ENCODE measurements around the gene FOXN1. TPM values are rescaled to one million over a fixed set of nuclear protein-coding genes. Genes with fewer than 3 reads are reported as not detected.

Gene FOXN1
- total and polyA plus RNA-seq, 4 donors, result not detected

DNA sequence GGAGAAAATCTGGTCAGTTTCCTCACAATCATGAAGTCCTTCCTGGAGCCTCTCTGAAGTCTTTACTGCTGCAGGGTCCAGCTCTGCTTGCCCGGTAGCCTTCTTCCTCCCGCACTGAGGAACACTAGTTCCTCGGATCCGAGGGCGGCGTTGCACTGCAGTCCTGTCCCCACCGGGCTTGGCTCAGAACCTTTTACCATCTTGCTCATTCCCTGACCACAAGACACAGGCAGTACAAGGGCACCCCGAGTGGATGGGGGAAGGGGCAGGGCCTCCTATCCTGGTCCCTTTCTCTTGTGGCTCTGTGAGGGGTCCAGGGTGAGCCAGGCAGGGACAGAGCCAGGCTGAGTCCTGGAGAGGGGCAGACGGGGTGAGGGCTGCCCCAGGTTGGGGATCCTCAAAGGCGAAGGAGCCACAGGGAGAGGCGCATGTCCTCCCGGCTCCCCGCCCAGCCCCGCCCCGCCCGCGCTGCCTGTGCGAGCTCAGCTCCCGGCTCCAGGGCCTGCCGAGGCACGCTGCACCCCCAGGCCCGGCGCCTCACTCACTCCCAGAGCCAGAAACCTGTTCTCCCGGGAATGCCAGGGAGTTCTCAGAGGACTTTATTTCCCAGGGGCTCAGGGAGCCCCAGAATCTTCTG lies 1.5 kb downstream of the FOXN1 start:
- no peak for DNase-seq (ENCODE audit: low spot score)
- Histone ChIP-seq H3K9me3 (ENCODE audit: control insufficient read depth in 4 of 4, low read length in 3 of 4) (no peaks in the 10 kb centered on the region), H3K36me3 (ENCODE audit: control insufficient read depth in 4 of 4, insufficient read depth in 3 of 4, low read depth in 1 of 4, low read length in 3 of 4) (no peaks in the 10 kb centered on the region), H3K27ac (ENCODE audit: low read depth in 1 of 2, low read length in 2 of 2) (no peak overlapping the region), H3K4me3 (ENCODE audit: low read depth in 1 of 3, low read length in 3 of 3) (no peak overlapping the region), H3K9ac (ENCODE audit: low read depth in 1 of 2, low read length in 2 of 2) (no peak overlapping the region), H3K27me3 (ENCODE audit: control insufficient read depth in 4 of 4, insufficient read depth in 4 of 4, low read length in 3 of 4) (no peaks in the 10 kb centered on the region), H3K4me1 (ENCODE audit: control insufficient read depth in 4 of 4, insufficient read depth in 4 of 4, low read length in 3 of 4) (no peaks in the 10 kb centered on the region)
- TF ChIP-seq, protein P1, sequence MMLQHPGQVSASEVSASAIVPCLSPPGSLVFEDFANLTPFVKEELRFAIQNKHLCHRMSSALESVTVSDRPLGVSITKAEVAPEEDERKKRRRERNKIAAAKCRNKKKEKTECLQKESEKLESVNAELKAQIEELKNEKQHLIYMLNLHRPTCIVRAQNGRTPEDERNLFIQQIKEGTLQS (IDR thresholded peaks at IDR 0.05), result no peak
- no peak for TF ChIP-seq EGR1 (IDR thresholded peaks at IDR 0.05; ENCODE audit: low read depth in 2 of 2)
- 52% methylated on average over 24 of the region's 24 CpGs for WGBS

DNA sequence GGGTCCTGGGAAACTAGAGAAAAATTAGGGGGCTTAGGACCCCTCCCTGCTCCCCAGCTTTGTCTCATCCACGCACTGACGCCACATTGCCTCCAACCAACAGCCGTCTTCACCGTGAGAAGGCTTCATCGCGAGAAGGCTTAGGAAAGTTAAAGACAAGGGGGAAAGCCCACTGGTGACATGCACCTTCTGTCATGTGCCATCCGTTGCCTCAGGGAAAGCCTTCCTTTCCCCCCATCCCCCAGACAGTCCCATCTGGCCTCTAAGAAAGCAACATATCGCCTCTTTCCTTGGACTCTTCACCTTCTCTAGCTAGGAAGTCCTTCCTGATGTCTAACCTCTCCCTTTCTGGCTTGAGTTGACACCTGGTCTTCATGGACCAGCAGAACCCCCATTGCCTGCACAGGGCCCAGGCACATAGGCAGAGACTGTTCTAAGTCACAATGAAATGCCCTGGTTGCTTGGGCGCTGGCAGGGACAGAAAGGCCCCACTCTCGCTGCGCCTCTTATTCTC lies 2.1 kb downstream of the FOXN1 start:
- 82% methylated on average over 11 of the region's 11 CpGs for WGBS
- Histone ChIP-seq H3K9ac (ENCODE audit: low read depth in 1 of 2, low read length in 2 of 2) (no peak overlapping the region), H3K27ac (ENCODE audit: low read depth in 1 of 2, low read length in 2 of 2) (no peak overlapping the region), H3K36me3 (ENCODE audit: control insufficient read depth in 4 of 4, insufficient read depth in 3 of 4, low read depth in 1 of 4, low read length in 3 of 4) (no peaks in the 10 kb centered on the region), H3K27me3 (ENCODE audit: control insufficient read depth in 4 of 4, insufficient read depth in 4 of 4, low read length in 3 of 4) (no peaks in the 10 kb centered on the region), H3K4me3 (ENCODE audit: low read depth in 1 of 3, low read length in 3 of 3) (no peak overlapping the region), H3K4me1 (ENCODE audit: control insufficient read depth in 4 of 4, insufficient read depth in 4 of 4, low read length in 3 of 4) (no peaks in the 10 kb centered on the region), H3K9me3 (ENCODE audit: control insufficient read depth in 4 of 4, low read length in 3 of 4) (no peaks in the 10 kb centered on the region)
- no peak for TF ChIP-seq EGR1 (IDR thresholded peaks at IDR 0.05; ENCODE audit: low read depth in 2 of 2)
- TF ChIP-seq, protein P1 (IDR thresholded peaks at IDR 0.05), result no peak
- TF ChIP-seq FOXA2 (IDR thresholded peaks at IDR 0.05), result no peak
- TF ChIP-seq TAF1 (conservative IDR thresholded peaks at IDR 0.05), result no peak
- TF ChIP-seq, protein P2, sequence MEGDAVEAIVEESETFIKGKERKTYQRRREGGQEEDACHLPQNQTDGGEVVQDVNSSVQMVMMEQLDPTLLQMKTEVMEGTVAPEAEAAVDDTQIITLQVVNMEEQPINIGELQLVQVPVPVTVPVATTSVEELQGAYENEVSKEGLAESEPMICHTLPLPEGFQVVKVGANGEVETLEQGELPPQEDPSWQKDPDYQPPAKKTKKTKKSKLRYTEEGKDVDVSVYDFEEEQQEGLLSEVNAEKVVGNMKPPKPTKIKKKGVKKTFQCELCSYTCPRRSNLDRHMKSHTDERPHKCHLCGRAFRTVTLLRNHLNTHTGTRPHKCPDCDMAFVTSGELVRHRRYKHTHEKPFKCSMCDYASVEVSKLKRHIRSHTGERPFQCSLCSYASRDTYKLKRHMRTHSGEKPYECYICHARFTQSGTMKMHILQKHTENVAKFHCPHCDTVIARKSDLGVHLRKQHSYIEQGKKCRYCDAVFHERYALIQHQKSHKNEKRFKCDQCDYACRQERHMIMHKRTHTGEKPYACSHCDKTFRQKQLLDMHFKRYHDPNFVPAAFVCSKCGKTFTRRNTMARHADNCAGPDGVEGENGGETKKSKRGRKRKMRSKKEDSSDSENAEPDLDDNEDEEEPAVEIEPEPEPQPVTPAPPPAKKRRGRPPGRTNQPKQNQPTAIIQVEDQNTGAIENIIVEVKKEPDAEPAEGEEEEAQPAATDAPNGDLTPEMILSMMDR (IDR thresholded peaks at IDR 0.05; ENCODE audit: low read depth, low read length, missing input control), result no peak
- no peak for TF ChIP-seq SP1 (IDR thresholded peaks at IDR 0.05)
- TF ChIP-seq, protein P3, sequence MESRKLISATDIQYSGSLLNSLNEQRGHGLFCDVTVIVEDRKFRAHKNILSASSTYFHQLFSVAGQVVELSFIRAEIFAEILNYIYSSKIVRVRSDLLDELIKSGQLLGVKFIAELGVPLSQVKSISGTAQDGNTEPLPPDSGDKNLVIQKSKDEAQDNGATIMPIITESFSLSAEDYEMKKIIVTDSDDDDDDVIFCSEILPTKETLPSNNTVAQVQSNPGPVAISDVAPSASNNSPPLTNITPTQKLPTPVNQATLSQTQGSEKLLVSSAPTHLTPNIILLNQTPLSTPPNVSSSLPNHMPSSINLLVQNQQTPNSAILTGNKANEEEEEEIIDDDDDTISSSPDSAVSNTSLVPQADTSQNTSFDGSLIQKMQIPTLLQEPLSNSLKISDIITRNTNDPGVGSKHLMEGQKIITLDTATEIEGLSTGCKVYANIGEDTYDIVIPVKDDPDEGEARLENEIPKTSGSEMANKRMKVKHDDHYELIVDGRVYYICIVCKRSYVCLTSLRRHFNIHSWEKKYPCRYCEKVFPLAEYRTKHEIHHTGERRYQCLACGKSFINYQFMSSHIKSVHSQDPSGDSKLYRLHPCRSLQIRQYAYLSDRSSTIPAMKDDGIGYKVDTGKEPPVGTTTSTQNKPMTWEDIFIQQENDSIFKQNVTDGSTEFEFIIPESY (IDR thresholded peaks at IDR 0.05), result no peak
- no peak for TF ChIP-seq RXRA (IDR thresholded peaks at IDR 0.05)
- DNase-seq (ENCODE audit: low spot score), result no peak

DNA sequence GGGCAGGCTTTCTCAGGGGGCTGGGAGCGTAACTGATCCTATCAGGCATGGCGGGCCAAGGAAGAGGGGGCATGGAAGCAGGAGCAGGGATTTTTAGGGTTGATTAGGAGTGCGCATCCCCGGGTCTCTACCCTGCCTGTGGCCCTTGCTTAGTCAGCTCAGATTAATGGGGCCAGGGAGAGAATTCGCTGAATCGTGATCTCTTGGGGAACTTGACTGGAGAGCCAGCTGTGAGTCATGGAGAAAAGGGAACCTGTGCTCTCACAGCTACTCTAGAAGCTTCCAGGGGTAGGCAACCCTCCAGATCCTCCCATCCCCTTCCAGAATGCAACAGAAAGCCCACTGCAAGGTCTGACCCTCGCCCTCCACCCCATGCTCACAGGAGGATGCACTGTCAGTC lies 3.6 kb downstream of the FOXN1 start:
- Histone ChIP-seq H3K27me3 (ENCODE audit: control insufficient read depth in 4 of 4, insufficient read depth in 4 of 4, low read length in 3 of 4) (no peaks in the 10 kb centered on the region), H3K4me1 (ENCODE audit: control insufficient read depth in 4 of 4, insufficient read depth in 4 of 4, low read length in 3 of 4) (no peaks in the 10 kb centered on the region), H3K27ac (ENCODE audit: low read depth in 1 of 2, low read length in 2 of 2) (no peak overlapping the region), H3K9me3 (ENCODE audit: control insufficient read depth in 4 of 4, low read length in 3 of 4) (no peaks in the 10 kb centered on the region), H3K9ac (ENCODE audit: low read depth in 1 of 2, low read length in 2 of 2) (no peak overlapping the region), H3K36me3 (ENCODE audit: control insufficient read depth in 4 of 4, insufficient read depth in 3 of 4, low read depth in 1 of 4, low read length in 3 of 4) (no peaks in the 10 kb centered on the region), H3K4me3 (ENCODE audit: low read depth in 1 of 3, low read length in 3 of 3) (no peak overlapping the region)
- TF ChIP-seq JUND (IDR thresholded peaks at IDR 0.05) (no peak), NR2F2 (IDR thresholded peaks at IDR 0.05) (no peak), SP1 (IDR thresholded peaks at IDR 0.05) (no peak), YY1 (IDR thresholded peaks at IDR 0.05) (no peak), FOXA1 (IDR thresholded peaks at IDR 0.05) (no peak)
- TF ChIP-seq, protein P4, sequence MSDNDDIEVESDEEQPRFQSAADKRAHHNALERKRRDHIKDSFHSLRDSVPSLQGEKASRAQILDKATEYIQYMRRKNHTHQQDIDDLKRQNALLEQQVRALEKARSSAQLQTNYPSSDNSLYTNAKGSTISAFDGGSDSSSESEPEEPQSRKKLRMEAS (IDR thresholded peaks at IDR 0.05), result no peak
- TF ChIP-seq, protein P5, sequence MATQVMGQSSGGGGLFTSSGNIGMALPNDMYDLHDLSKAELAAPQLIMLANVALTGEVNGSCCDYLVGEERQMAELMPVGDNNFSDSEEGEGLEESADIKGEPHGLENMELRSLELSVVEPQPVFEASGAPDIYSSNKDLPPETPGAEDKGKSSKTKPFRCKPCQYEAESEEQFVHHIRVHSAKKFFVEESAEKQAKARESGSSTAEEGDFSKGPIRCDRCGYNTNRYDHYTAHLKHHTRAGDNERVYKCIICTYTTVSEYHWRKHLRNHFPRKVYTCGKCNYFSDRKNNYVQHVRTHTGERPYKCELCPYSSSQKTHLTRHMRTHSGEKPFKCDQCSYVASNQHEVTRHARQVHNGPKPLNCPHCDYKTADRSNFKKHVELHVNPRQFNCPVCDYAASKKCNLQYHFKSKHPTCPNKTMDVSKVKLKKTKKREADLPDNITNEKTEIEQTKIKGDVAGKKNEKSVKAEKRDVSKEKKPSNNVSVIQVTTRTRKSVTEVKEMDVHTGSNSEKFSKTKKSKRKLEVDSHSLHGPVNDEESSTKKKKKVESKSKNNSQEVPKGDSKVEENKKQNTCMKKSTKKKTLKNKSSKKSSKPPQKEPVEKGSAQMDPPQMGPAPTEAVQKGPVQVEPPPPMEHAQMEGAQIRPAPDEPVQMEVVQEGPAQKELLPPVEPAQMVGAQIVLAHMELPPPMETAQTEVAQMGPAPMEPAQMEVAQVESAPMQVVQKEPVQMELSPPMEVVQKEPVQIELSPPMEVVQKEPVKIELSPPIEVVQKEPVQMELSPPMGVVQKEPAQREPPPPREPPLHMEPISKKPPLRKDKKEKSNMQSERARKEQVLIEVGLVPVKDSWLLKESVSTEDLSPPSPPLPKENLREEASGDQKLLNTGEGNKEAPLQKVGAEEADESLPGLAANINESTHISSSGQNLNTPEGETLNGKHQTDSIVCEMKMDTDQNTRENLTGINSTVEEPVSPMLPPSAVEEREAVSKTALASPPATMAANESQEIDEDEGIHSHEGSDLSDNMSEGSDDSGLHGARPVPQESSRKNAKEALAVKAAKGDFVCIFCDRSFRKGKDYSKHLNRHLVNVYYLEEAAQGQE (IDR thresholded peaks at IDR 0.05), result no peak
- no peak for DNase-seq (ENCODE audit: low spot score)
- 85% methylated on average over 7 of the region's 7 CpGs for WGBS
